HCT116 (cell line): ENCODE measurements around the gene CCRL2. TPM values are rescaled to one million over a fixed set of nuclear protein-coding genes. Genes with fewer than 3 reads are reported as not detected.

ENCODE experiments used
- ATAC-seq: fragments of 200-7000 bp; cut with Tn5 transposase; 2 replicates; pipeline ENCODE4 v1.9.1; 2020; ENCODE audit warnings: mild to moderate bottlenecking, moderate library complexity
- BruUV-seq: library from RNA; stranded (reverse); fragments of 400-500 nt; replicated peaks from 2 replicates; lab custom pipeline; 2021; lab: Mats Ljungman, UMichigan
- CTCF ChIA-PET: fragments of 300-600 bp; sonication (Branson Sonifier 250); formaldehyde crosslinking; loops from one replicate; lab custom pipeline; 2021; ENCODE audit warnings: antibody characterized with exemption; lab: Charles Lee
- POLR2A ChIA-PET: fragments of 300-600, 350-600 bp; sonication (Branson Sonifier 250); formaldehyde crosslinking; loops from one replicate; lab custom pipeline; 2021; ENCODE audit warnings: antibody characterized with exemption; lab: Charles Lee
- RAD21 ChIA-PET, 2 experiments: fragments of 300-600 bp; sonication (Branson Sonifier 250); formaldehyde crosslinking; loops; one replicate each; lab custom pipeline; 2023; ENCODE audit warnings: low total read pairs in 2 of 2; ENCODE audit not compliant: uncharacterized antibody in 2 of 2, unreplicated experiment in 2 of 2, low non-redundant PET in 1 of 2; lab: Charles Lee
- DNase-seq: peaks from one replicate; pipeline ENCODE4 v3.0.0-alpha.2; 2010; ENCODE audit warnings: low read depth, low spot score
- H2AFZ ChIP-seq: fragments of 200-600 bp; shearing (Covaris generic), sonication (generic); 2 replicates; pipeline ENCODE4 v1.6.1; 2017; ENCODE audit warnings: low read depth, mixed run types, mixed read lengths, antibody characterized with exemption, low read length; ENCODE audit not compliant: poor library complexity, severe bottlenecking
- H3K27ac ChIP-seq: 2 replicates; pipeline ENCODE4 v1.5.1; 2012; ENCODE audit warnings: low read depth, low read length
- H3K27me3 ChIP-seq: fragments of 200-600 bp; sonication (generic); 2 replicates; pipeline ENCODE4 v1.6.1; 2016; ENCODE audit warnings: mixed run types, low read length, mixed read lengths; ENCODE audit not compliant: insufficient read depth
- H3K36me3 ChIP-seq, 2 experiments: fragments of 200-500 bp in 1 of 2; fragments of 200-600 bp in 1 of 2; sonication (Bioruptor generic) in 1 of 2; sonication (generic) in 1 of 2; 2 replicates each; pipeline versions ENCODE4 v1.5.1 to v1.6.1; 2014 to 2016; ENCODE audit warnings: low read length in 2 of 2, inconsistent platforms in 1 of 2, mixed read lengths in 1 of 2, mixed run types in 1 of 2; ENCODE audit not compliant: insufficient read depth in 2 of 2, control insufficient read depth in 1 of 2
- H3K4me1 ChIP-seq, 2 experiments: fragments of 200-600 bp in 1 of 2; sonication (generic) in 1 of 2; 2 replicates each; pipeline versions ENCODE4 v1.5.1 to v1.6.1; 2012 to 2017; ENCODE audit warnings: low read length in 2 of 2, inconsistent platforms in 1 of 2, mild to moderate bottlenecking in 1 of 2, mixed read lengths in 1 of 2, mixed run types in 1 of 2, moderate library complexity in 1 of 2; ENCODE audit not compliant: insufficient read depth in 2 of 2, control insufficient read depth in 1 of 2
- H3K4me2 ChIP-seq: fragments of 200-600 bp; sonication (generic); 2 replicates; pipeline ENCODE4 v1.6.1; 2017; ENCODE audit warnings: mixed run types, low read length, mixed read lengths
- H3K4me3 ChIP-seq, 2 experiments: fragments of 200-600 bp in 1 of 2; sonication (generic) in 1 of 2; replicated peaks in 1 of 2; 2 replicates each; pipeline ENCODE4 v1.5.1; 2011 to 2016; ENCODE audit warnings: low read length in 2 of 2, control low read depth in 1 of 2, low read depth in 1 of 2, mild to moderate bottlenecking in 1 of 2, mixed read lengths in 1 of 2, mixed run types in 1 of 2
- H3K79me2 ChIP-seq: fragments of 200-600 bp; sonication (generic); 2 replicates; pipeline ENCODE4 v1.6.1; 2017; ENCODE audit warnings: mild to moderate bottlenecking, mixed run types, low read length, moderate library complexity, mixed read lengths; ENCODE audit not compliant: insufficient read depth
- H3K9ac ChIP-seq: fragments of 200-600 bp; sonication (generic); 2 replicates; pipeline ENCODE4 v1.6.1; 2016; ENCODE audit warnings: low read length, mixed read lengths
- H3K9me2 ChIP-seq: fragments of 200-600 bp; sonication (generic), shearing (Covaris generic); 2 replicates; pipeline ENCODE4 v1.6.1; 2017; ENCODE audit warnings: mixed run types, mild to moderate bottlenecking, moderate library complexity; ENCODE audit not compliant: insufficient read depth
- H3K9me3 ChIP-seq, 2 experiments: fragments of 200-500 bp in 1 of 2; fragments of 200-600 bp in 1 of 2; sonication (Bioruptor generic) in 1 of 2; sonication (generic) in 1 of 2; 2 replicates each; pipeline ENCODE4 v1.6.1; 2014 to 2017; ENCODE audit warnings: low read length in 2 of 2, mixed read lengths in 2 of 2, inconsistent platforms in 1 of 2, low read depth in 1 of 2, mild to moderate bottlenecking in 1 of 2, mixed run types in 1 of 2, moderate library complexity in 1 of 2; ENCODE audit not compliant: control insufficient read depth in 1 of 2, insufficient read depth in 1 of 2
- H4K20me1 ChIP-seq: fragments of 200-600 bp; sonication (generic), shearing (Covaris generic); 2 replicates; pipeline ENCODE4 v1.6.1; 2017; ENCODE audit warnings: mixed run types, mild to moderate bottlenecking, moderate library complexity; ENCODE audit not compliant: insufficient read depth
- ATF3 ChIP-seq: IDR thresholded peaks from 2 replicates; pipeline ENCODE4 v1.6.1; 2012
- CBX3 ChIP-seq: IDR thresholded peaks from 2 replicates; pipeline ENCODE4 v1.6.1; 2012; ENCODE audit warnings: low read depth
- CEBPB ChIP-seq: IDR thresholded peaks from 2 replicates; pipeline ENCODE4 v1.6.1; 2012; ENCODE audit warnings: low read depth
- EGR1 ChIP-seq: IDR thresholded peaks from 2 replicates; pipeline ENCODE4 v1.6.1; 2012; ENCODE audit warnings: low read depth
- ELF1 ChIP-seq: IDR thresholded peaks from 2 replicates; pipeline ENCODE4 v1.6.1; 2012; ENCODE audit warnings: low read depth, borderline replicate concordance
- EZH2 ChIP-seq: fragments of 200-600 bp; sonication (generic); IDR thresholded peaks from 2 replicates; pipeline ENCODE4 v1.6.1; 2017; ENCODE audit warnings: antibody characterized with exemption, mixed run types
- EZH2phosphoT487 ChIP-seq: fragments of 200-600 bp; IDR thresholded peaks from 2 replicates; pipeline ENCODE4 v1.6.1; 2018; ENCODE audit warnings: antibody characterized with exemption, borderline replicate concordance
- FOSL1 ChIP-seq: IDR thresholded peaks from 2 replicates; pipeline ENCODE4 v1.6.1; 2012; ENCODE audit warnings: low read depth
- JUND ChIP-seq: IDR thresholded peaks from 2 replicates; pipeline ENCODE4 v1.6.1; 2012
- SP1 ChIP-seq: IDR thresholded peaks from 2 replicates; pipeline ENCODE4 v1.6.1; 2012; ENCODE audit warnings: low read depth
- TCF7L2 ChIP-seq: IDR thresholded peaks from 2 replicates; pipeline ENCODE4 v1.7.0; 2011; ENCODE audit warnings: borderline replicate concordance, inconsistent platforms; ENCODE audit not compliant: insufficient read depth, insufficient read length; ENCODE audit errors: extremely low read depth
- YY1 ChIP-seq: IDR thresholded peaks from 2 replicates; pipeline ENCODE4 v1.6.1; 2011; ENCODE audit warnings: low read length, low read depth, moderate library complexity, mild to moderate bottlenecking; ENCODE audit not compliant: insufficient replicate concordance; ENCODE audit errors: extremely low read depth
- intact Hi-C: fragments of 100-400 bp; cut with micrococcal nuclease; formaldehyde crosslinking; loops from 2 replicates; pipeline ENCODE4 v1.10.0; 2022
- total RNA-seq: library from RNA; stranded (reverse); gene quantifications from one replicate; pipeline ENCODE4 v1.2.1, GENCODE V29; 2021; ENCODE audit not compliant: unreplicated experiment
- TF ChIP-seq, protein P1 (sequence below): IDR thresholded peaks from 2 replicates; pipeline ENCODE4 v1.6.1; 2011; ENCODE audit warnings: mild to moderate bottlenecking, low read length, moderate library complexity; ENCODE audit not compliant: insufficient replicate concordance; ENCODE audit errors: extremely low read depth
- TF ChIP-seq, protein P2 (sequence below), 3 experiments: fragments of 200-600 bp in 1 of 3; sonication (generic) in 1 of 3; IDR thresholded peaks in 2 of 3; conservative IDR thresholded peaks in 1 of 3; 2 replicates each; pipeline ENCODE4 v1.5.1; 2012 to 2017; ENCODE audit warnings: low read depth in 2 of 3, low read length in 2 of 3, antibody characterized with exemption in 1 of 3, borderline replicate concordance in 1 of 3, control low read depth in 1 of 3, mild to moderate bottlenecking in 1 of 3, mixed read lengths in 1 of 3, mixed run types in 1 of 3, moderate library complexity in 1 of 3; ENCODE audit not compliant: insufficient read depth in 1 of 3

CCRL2 gene
- total RNA-seq, 1 experiment from 2014 or later, result not detected

- Histone ChIP-seq H3K27me3 (0 out of 2 replicates have a peak, but pooled peaks cover 13% of the 10 kb centered on the region), H3K4me3 (no peak overlapping the region), H3K27ac (no peak overlapping the region), H4K20me1 (no peaks in the 10 kb centered on the region), H3K79me2 (no peaks in the 10 kb centered on the region), H3K9me3 (no peaks in the 10 kb centered on the region), H3K36me3 (no peaks in the 10 kb centered on the region), H3K9me2 (no peaks in the 10 kb centered on the region), H3K4me2 (no peak overlapping the region), H3K4me1 (no peaks in the 10 kb centered on the region), H2AFZ (no peak overlapping the region), H3K9ac (no peak overlapping the region)
- ATAC-seq (no peak), DNase-seq (no peak)
- BruUV-seq, result no TSS peak
- intact Hi-C loops, result no loop called here
- RAD21 ChIA-PET, result no interaction called here
- TF ChIP-seq ATF3, result no peak
- TF ChIP-seq, protein P1, sequence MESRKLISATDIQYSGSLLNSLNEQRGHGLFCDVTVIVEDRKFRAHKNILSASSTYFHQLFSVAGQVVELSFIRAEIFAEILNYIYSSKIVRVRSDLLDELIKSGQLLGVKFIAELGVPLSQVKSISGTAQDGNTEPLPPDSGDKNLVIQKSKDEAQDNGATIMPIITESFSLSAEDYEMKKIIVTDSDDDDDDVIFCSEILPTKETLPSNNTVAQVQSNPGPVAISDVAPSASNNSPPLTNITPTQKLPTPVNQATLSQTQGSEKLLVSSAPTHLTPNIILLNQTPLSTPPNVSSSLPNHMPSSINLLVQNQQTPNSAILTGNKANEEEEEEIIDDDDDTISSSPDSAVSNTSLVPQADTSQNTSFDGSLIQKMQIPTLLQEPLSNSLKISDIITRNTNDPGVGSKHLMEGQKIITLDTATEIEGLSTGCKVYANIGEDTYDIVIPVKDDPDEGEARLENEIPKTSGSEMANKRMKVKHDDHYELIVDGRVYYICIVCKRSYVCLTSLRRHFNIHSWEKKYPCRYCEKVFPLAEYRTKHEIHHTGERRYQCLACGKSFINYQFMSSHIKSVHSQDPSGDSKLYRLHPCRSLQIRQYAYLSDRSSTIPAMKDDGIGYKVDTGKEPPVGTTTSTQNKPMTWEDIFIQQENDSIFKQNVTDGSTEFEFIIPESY, result no peak
- TF ChIP-seq FOSL1, result no peak
- TF ChIP-seq JUND, result no peak
- TF ChIP-seq TCF7L2, result no peak
- TF ChIP-seq EZH2, result no peak
- TF ChIP-seq YY1, result no peak
- TF ChIP-seq SP1, result no peak
- TF ChIP-seq ELF1, result no peak
- TF ChIP-seq, protein P2, sequence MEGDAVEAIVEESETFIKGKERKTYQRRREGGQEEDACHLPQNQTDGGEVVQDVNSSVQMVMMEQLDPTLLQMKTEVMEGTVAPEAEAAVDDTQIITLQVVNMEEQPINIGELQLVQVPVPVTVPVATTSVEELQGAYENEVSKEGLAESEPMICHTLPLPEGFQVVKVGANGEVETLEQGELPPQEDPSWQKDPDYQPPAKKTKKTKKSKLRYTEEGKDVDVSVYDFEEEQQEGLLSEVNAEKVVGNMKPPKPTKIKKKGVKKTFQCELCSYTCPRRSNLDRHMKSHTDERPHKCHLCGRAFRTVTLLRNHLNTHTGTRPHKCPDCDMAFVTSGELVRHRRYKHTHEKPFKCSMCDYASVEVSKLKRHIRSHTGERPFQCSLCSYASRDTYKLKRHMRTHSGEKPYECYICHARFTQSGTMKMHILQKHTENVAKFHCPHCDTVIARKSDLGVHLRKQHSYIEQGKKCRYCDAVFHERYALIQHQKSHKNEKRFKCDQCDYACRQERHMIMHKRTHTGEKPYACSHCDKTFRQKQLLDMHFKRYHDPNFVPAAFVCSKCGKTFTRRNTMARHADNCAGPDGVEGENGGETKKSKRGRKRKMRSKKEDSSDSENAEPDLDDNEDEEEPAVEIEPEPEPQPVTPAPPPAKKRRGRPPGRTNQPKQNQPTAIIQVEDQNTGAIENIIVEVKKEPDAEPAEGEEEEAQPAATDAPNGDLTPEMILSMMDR (IDR thresholded peaks at IDR 0.05 in 2 of 3, conservative IDR thresholded peaks at IDR 0.05 in 1 of 3; ENCODE audit: borderline replicate concordance in 1 of 3, insufficient read depth in 1 of 3, low read depth in 2 of 3, low read length in 2 of 3), result no peak
- no peak for TF ChIP-seq CEBPB
- no peak for TF ChIP-seq EZH2phosphoT487
- no peak for TF ChIP-seq CBX3
- no peak for TF ChIP-seq EGR1
- POLR2A ChIA-PET, result no interaction called here
- CTCF ChIA-PET, result interaction anchor here (1.5 kb wide), 1 partner anchor 34 kb away, joined by 4 read pairs; no protein-coding TSS in a partner anchor
Measured at GRCh38 chr3:46454606-46455005, 47.5 kb downstream of the CCRL2 start.
